ENCODE data around the gene SAT2. TPM values are rescaled to one million over a fixed set of nuclear protein-coding genes. Genes with fewer than 3 reads are reported as not detected.

Gene SAT2
- total and polyA plus RNA-seq, 12 donors: 45.7 to 164 (median 69.0) TPM

DNA sequence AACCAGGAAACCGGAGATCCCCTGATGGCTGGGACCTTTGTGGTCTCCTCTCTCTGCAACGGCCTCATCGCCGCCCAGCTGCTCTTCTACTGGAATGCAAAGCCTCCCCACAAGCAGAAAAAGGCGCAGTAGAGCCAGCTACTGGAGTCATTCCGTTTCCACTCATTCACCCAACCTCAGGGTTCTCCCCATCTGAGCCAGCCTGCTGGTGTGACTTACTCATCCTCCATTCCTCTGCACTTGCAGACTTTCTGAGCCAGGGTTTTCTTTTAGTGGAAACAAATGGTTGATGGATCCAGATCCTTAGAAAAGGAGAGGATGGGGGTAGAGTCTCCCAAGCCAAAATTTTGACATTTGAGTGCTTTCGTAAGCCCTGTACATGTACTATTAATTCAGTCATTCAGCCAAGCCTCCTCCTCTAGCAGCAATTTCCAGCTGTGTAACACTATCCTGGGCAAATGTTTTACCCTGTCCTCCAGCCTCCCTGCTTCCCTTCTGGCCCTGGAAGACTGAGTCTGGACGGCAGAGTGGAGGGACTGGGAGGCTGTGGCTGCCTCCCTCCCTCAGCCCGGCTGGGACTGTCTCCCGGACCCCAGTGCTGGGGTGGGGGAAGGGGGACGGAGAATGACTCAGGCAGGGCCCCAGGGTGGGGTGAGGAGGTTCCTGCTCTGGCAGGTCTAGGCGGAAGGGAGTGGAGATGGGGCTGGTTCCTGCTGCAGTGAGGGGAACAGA is 40.0 kb downstream of the SAT2 start:
- Histone ChIP-seq H3K27ac (peak overlapping the region in 8 of 10 donors; percentile 35 to 70 (median 63)), H3K4me3 (no peak overlapping the region), H3K9me3 (no peaks in the 10 kb centered on the region), H3K27me3 (no peaks in the 10 kb centered on the region), H3K36me3 (peaks cover 0 to 63% (median 15%) of the 10 kb centered on the region in 9 donors), H3K4me1 (peaks cover 13 to 58% (median 43%) of the 10 kb centered on the region in 9 donors)
- no peak for DNase-seq
- no peak for ATAC-seq
- 72 to 75% methylated on average over 12 of the region's 12 CpGs for WGBS, 2 donors
- intact Hi-C loops (cut with DNase I): loop anchor here in 3 of 10 donors (2.0 to 10.0 kb wide), 3 partner anchors 73 to 153 kb away; partner anchors contain the start of genes FGF11 (in 2 of the 3) and TMEM102 (in 2 of the 3)
- TF ChIP-seq, protein P1, sequence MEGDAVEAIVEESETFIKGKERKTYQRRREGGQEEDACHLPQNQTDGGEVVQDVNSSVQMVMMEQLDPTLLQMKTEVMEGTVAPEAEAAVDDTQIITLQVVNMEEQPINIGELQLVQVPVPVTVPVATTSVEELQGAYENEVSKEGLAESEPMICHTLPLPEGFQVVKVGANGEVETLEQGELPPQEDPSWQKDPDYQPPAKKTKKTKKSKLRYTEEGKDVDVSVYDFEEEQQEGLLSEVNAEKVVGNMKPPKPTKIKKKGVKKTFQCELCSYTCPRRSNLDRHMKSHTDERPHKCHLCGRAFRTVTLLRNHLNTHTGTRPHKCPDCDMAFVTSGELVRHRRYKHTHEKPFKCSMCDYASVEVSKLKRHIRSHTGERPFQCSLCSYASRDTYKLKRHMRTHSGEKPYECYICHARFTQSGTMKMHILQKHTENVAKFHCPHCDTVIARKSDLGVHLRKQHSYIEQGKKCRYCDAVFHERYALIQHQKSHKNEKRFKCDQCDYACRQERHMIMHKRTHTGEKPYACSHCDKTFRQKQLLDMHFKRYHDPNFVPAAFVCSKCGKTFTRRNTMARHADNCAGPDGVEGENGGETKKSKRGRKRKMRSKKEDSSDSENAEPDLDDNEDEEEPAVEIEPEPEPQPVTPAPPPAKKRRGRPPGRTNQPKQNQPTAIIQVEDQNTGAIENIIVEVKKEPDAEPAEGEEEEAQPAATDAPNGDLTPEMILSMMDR (IDR thresholded peaks at IDR 0.05): no peak

DNA sequence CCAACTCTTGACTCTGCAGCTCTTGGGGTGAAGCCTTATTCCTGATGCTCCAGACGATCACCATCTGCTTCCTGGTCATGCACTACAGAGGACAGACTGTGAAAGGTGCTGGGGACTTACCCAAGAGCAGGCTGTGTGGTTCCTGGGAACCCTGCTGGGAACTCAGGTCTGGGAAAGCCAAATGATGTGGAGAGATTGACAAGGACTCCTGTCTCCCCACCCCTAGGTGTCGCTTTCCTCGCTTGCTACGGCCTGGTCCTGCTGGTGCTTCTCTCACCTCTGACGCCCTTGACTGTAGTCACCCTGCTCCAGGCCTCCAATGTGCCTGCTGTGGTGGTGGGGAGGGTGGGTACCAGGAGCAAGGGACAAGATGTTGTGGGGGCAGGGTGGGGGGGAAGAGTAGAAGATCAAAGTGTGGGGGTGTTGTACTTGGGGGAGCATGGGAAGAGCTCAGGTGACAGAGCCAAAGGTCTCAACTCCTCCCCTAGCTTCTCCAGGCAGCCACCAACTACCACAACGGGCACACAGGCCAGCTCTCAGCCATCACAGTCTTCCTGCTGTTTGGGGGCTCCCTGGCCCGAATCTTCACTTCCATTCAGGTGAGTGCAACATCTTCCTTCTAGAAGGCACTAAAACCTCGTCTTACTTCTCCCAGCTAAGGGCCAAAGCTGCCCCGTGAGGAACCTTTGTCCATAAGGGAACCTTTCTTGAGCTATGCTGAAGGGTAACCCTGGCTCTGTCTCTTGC is 40.8 kb downstream of the SAT2 start:
- Histone ChIP-seq H3K27me3 (no peaks in the 10 kb centered on the region), H3K27ac (peak overlapping the region in 8 of 10 donors; percentile 35 to 70 (median 63)), H3K36me3 (peaks cover 0 to 56% (median 7%) of the 10 kb centered on the region in 9 donors), H3K4me3 (no peak overlapping the region), H3K4me1 (peaks cover 13 to 64% (median 48%) of the 10 kb centered on the region in 9 donors), H3K9me3 (no peaks in the 10 kb centered on the region)
- intact Hi-C loops (cut with DNase I): loop anchor here in 2 of 10 donors (5.0 to 10.0 kb wide), 2 partner anchors 150 to 152 kb away; partner anchors contain the start of genes FGF11 (in 2 of the 2) and TMEM102 (in 2 of the 2)
- DNase-seq (peak in 1 of 2 donors; percentile 38), ATAC-seq (no peak)
- TF ChIP-seq, protein P1 (IDR thresholded peaks at IDR 0.05): peak in 5 of 9 donors; percentile 22 to 45 (median 38)
- WGBS, 2 donors: 62 to 69% methylated on average over 9 of the region's 9 CpGs

DNA sequence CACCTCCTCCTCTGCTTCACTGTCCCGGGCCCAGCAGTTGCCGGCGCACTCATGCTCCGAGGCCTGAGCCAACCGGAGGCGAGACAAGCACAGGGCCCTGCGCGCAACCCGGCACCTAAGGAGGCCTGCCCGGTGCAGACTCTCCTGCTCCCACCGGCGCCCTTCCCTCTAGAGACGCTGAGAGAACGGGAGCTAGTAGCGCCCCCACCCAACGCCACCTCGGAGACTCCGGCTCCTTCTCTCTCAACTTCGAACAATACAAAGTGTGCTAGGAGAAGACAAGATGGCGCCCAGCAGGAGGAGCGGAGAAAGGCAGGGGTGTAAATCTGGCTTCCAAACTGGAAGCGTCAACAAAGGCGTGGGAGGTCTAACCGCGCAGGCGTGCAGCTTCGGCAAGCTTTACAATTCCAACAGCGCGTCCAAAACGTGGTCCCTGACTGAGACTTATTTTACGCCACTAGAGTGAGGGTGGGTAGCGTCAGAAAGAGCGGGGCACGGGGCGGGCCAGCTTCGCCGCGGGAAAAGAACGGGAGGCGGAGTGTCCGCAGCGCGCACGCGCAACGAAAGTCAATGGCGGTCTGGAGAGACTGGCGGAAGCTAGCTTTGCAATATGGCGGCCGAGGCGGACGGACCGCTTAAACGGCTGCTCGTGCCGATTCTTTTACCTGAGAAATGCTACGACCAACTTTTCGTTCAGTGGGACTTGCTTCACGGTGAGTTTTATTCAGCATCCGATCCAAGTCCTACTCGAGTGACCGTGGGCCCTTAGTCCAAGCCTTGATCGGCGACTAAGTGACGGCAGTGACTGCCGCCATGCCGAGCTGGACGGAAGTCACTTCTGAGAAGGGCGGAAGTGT is 44.1 kb downstream of the SAT2 start, which contains the start of gene MPDU1:
Gene MPDU1 (plus strand): TSS at position 600 of the 857 bp plus-strand sequence. CDS start 11 bp downstream, at position 611.
- H3K9me3 ChIP-seq: no peaks in the 10 kb centered on the region

More for the DNA sequence above, 44.1 kb downstream of the SAT2 start, which contains the start of gene MPDU1:
- ATAC-seq (peak; percentile 81 to 96 (median 90)), DNase-seq (peak; percentile 97)
- Histone ChIP-seq H3K36me3 (peaks cover 0 to 40% (median 5%) of the 10 kb centered on the region in 9 donors), H3K4me3 (peak within 1 kb of the TSS; percentile 10 to 75 (median 66)), H3K27me3 (no peaks in the 10 kb centered on the region), H3K27ac (peak within 1 kb of the TSS; percentile 90 to 97 (median 94)), H3K4me1 (peaks cover 9 to 76% (median 48%) of the 10 kb centered on the region in 9 donors)
- intact Hi-C loops (cut with DNase I): loop anchor here in 3 of 10 donors (5.0 to 10.0 kb wide), 2 partner anchors 104 to 149 kb away; partner anchors contain the start of genes TP53 (in 2 of the 3), WRAP53 (in 2 of the 3), FGF11 (in 1 of the 3) and TMEM102 (in 1 of the 3)
- TF ChIP-seq, protein P1 (IDR thresholded peaks at IDR 0.05): no peak
- 13 to 14% methylated on average over 69 of the region's 69 CpGs for WGBS, 2 donors

Data from heart right ventricle (tissue), 16 donors.